Activated CD8-positive, alpha-beta memory T cell treated with anti-CD3 and anti-CD28 coated beads, Interleukin-2, amount 50 U/mL, for 1 hour (primary cell): ENCODE results near the gene PBX3.
"Not testable (repeated sequence)": the region's sequence is repeated elsewhere in the genome, so short reads cannot be mapped to it uniquely, and the experiment has no call there.

Experiments
- DNase-seq: peaks from one replicate; pipeline ENCODE4 v3.0.0-alpha.2; 2020; ENCODE audit errors: extremely low read depth

The PBX3 gene

DNA sequence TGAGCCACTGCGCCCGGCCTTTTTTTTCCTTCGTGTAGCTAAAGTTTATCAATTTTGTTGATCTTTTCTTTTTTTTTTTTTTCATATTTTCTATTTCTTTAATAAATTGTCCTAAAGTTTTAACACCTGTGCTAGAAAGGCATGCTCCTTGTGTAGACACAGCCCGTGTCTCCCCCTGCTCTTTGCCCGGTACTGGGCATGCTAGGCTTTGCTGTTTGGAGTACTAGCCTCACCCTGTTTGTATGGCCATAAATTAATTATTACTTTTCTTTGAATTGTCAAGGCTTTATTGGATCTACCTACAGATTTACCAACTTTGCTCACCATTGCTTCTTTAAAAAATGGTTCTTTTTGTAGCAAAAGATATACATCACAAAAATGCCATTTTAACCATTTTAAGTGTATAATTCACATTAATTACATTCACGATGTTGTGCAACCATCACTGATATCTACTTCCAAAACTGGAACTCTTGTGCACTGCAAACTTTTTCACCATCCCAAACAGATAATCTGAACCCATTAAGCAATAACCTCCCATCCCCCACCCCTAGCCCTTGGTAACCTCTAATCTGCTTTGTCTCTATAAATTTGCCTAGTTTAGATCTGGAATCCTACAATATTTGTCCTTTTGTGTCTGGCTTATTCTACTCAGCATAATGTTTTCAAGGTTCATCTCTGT lies 31.5 kb downstream of the PBX3 start:
- DNase-seq: not testable (repeated sequence)

DNA sequence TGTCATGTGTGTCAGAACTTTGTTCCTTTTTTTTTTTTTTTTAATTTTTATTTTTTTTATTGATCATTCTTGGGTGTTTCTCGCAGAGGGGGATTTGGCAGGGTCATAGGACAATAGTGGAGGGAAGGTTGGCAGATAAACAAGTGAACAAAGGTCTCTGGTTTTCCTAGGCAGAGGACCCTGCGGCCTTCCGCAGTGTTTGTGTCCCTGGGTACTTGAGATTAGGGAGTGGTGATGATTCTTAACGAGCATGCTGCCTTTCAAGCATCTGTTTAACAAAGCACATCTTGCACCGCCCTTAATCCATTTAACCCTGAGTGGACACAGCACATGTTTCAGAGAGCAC lies 32.0 kb downstream of the PBX3 start:
- DNase-seq: not testable (repeated sequence)

DNA sequence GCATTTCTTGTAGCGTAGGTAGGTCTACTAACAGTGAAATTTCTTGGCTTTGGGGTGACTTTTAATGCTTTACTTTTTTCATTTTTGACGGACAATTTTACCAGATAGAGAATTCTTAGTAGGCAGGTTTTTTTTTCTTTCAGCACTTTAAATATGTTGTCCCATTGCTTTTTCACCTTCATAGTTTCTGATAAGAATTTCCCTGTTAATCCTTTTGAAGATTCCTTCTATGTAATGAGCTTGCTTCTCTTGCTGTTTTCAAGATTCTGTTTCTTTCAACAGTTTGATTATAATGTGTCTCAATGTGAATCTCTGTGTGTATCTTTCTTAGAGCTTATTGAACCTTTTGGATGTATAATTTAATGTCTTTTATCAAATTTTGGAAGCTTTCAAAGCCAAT lies 35.5 kb downstream of the PBX3 start:
- DNase-seq: no peak

DNA sequence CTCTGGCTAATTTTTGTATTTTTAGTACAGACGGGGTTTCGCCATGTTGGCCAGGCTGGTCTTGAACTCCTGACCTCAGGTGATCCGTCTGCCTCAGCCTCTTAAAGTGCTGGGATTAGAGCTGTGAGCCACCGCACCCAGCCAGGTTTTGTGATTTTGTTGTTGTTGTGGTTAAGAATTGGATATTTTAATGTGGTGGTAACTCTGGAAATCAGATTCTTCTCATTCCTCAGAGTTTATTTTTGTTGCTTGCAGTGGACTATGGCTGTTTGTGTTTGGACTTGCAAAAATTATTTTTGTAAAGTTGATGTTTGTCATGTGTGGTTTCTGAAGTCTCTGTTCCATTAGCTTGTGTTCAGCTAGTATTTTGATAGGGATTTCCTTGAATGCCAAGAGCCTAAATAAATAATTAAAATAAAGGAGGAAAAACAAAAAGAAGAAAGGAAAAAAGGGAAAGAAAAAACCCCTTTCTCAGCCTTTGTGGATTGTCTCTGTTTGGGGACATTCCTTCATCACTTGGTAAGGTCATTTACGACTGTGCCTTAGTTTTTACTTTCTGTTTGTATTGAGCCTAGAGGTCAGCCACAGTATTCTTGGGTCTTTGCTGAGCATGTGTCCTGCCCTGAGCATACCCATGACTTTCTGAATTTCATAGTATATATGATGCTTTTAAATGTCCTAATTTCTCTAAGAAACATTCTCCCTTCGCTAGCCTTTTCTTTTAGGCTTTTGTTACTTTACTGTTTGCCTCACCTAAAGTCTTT lies 37.3 kb downstream of the PBX3 start:
- no peak for DNase-seq

DNA sequence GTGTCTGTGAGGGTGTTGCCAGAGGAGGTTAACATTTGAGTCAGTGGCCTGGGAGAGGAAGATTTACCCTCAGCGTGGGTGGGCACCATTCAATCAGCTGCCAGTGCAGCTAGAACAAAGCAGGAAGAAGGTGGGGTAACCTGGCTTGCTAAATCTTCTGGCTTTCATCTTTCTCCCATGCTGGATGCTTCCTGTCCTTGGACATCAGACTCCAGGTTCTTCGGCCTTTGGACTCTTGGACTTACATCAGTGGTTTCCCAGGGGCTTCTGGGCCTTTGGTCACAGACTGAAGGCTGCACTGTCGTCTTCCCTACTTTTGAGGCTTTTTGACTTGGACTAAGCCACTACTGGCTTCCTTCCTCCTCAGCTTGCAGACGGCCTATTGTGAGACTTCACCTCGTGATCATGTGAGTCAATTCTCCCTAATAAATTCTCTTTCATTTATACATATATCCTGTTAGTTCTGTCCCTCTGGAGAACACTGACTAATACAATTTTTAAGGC lies 38.1 kb downstream of the PBX3 start:
- no peak for DNase-seq

DNA sequence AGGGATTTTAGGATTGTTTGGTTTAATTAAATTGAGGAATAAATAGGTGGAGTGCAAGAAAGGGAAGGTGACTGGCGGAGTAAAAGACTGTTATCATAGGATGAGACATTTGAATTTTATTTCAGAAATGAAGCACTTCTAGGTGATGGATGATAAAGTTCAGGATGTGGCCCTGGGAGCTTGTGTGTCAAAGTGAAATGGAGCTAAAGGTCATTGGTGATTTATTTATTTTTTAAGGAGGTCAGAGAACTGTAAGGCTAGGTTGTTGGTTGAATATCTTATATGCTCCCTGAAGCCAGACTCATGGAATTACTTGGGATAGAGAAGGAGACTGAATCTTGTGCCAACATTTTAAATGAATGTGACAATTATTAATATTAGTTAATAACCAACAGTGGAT lies 40.5 kb downstream of the PBX3 start:
- no peak for DNase-seq

DNA sequence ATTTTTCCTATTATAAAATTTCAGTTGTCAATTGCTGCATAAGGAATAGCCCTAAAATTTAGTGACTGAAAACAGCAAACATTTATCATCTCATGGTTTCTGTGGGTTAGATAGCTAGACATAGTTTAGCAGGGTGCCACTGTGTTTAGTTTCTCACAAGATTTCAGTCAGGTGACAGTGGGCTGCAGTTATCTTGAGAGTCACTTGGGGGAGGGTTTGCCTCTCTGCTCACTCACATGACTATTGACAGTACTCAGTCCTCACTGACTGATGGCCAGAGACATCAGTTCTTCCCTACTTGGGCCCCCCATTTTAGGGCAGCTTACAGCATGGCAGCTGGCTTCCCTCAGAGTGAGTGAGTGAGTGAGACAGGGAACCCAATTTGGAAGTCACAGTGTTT lies 42.0 kb downstream of the PBX3 start:
- no peak for DNase-seq

DNA sequence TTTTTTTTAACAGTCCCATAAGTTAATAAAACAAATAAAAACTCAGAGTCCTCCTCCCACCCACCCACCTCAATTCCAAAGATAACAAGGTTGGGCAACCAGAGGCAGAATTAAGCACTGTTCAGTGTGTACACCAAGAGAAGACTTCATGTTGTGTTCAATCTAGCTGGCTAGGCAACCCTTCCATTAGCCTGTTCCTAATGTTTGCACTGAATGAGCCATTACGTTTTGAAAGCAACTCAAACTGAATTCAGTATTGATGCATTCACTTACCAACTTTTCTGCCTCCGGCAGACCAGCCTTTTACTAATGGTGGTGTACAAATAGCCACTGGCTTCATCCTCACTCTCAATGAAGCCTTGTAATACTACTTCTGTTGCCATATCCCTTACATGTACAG lies 47.5 kb downstream of the PBX3 start:
- DNase-seq: no peak

DNA sequence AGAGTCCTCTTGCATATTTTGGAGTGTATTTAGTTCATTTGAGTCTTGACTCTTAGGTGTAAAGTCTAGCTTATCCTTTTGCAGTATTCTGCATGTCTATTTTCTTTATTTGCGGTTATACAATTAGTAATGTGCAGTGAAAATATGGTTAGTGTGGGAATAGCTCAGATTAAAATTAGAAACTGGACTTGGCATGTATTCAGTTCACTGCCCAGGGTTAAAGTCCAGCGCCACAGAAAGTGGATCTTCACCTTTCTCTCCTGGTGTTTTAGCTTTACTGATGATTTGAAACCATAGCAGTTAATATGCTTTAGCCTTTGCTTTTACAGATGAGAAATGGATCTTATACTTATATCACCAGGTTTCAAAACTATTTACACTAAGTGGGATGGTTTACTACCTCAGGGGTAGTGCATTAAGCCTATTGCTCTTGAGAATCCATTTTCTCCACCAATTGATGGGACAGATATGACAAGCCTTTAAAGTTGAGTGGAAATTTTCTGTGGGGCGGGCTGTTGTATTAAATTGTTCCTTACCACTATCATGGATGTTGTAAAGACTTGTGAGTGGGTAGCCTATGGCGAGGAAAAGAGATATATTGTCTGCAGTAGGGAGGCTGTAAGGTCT lies 48.9 kb downstream of the PBX3 start:
- DNase-seq: no peak

DNA sequence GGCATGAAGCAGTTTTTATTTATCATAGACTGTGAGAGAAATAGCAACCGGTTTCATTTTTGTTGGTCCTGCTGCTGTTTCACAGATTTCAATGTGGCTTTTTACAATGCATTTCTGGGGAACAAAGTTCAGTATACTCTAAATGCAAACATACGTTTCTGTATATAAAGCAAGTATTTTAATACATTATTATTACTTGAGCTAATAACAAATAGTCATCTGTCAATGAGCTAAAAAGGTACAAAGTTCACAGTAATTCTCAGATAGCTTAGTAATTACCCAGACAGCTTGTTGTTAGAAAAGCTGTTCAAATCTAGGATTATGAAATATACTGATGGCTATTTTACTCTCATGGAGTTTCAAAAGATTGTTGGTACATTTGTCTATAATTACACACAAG lies 50.8 kb downstream of the PBX3 start:
- DNase-seq: no peak

DNA sequence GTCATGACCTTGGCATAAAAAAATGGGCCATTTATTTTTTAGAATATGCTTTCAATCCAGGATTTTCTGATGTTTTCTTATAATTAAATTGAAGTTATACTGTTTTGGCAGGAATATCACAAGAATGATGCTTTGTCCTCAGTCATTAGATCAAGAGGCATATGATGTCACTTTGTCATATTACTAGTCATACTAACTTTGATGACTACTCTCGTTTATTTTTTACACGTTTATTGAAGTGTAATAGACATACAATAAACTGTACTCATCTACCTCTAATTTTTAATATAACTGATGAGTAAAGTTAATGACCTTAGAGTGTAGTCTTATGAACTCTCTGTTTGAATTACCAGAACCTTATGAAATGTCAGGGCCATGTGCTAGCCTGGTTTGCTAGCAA lies 56.4 kb downstream of the PBX3 start:
- no peak for DNase-seq

DNA sequence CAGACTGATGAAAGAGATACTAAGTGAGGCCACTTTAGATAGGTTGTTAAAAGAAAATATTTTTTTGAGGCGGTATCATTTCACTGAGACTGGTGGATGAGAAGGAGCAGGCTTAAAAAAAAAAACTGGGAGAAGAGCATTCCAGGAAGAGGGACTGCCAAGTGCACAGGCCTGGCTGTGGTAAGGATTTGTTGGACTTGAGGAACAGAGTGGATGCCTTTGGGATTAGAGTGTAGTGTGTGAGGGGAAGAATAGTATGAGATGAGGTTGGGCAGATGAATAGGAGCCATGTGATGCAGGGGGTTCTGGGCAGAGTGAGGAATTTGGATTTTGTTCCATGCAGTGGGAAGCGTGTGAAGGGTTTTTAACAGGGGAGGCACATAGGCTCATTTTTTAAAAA lies 57.9 kb downstream of the PBX3 start:
- DNase-seq: no peak

DNA sequence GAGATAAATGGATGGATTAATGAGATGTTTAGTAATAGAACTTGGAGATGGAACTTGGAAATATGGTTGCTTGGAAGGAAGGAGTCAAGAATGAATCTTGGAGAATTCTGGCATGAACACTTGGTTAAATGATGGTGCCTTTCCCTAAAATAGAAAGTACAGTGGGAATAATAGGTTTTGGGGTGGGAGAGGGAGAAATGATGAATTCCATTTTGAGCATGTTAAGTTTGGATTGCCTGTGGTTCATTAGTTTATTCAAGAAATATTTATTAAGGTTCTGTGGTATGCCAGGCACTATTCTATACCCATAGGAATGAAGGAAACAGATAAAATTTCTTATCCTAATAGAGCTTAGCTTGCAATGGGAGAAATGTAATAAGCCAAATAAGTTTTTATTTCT lies 58.4 kb downstream of the PBX3 start:
- no peak for DNase-seq

DNA sequence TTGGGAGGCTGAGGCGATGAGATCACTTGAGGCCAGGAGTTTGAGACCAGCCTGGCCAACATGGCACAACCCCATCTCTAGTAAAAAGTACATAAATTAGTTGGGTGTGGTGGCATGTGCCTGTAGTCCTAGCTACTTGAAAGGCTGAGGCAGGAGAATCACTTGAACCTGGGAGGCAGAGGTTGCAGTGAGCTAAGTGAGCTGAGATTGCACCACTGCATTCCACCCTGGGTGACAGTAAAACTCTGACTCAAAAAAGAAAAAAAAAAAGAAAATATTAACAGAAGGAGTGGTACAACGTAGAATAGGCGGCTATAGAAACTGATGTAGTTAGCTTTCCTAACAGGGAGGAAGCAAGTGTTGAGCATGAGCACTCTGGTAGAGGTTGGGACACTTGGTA lies 59.9 kb downstream of the PBX3 start:
- DNase-seq: no peak

DNA sequence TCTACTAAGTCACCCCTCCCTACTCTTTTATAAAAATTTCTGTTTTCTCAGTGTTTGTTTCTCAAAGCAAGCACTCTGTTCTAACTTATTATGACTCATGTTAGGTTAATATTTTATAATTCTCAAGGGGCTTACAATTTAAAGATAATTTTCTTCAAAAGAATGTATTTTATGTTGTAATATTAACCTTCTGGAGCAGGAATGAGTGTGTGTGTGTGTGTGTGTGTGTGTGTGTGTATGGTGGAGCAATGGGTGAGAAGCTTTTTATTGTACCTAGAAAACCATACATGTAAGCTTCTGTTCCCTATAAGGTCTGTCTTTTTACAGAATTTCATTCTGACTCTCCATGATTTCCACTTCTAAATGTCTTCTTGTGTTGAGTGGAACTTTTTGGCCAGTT lies 63.0 kb downstream of the PBX3 start:
- no peak for DNase-seq

DNA sequence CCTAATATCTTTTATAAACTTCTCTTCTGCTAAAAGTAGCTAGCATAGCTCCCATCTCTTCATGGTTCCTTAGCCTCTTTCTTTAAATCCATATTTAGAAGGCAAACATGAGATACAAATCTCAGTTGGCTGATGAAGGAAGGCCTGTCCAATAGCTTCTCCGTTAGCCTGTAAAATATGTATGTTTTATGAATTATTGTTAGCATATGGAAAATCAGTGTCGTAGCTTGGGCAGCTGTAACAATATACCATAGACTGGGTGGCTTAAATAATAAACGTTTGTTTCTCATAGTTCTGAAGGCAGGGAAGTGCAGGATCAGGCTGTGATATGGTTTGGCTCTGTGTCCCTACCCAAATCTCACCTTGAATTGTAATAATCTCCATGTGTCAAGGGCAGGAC lies 63.8 kb downstream of the PBX3 start:
- no peak for DNase-seq

DNA sequence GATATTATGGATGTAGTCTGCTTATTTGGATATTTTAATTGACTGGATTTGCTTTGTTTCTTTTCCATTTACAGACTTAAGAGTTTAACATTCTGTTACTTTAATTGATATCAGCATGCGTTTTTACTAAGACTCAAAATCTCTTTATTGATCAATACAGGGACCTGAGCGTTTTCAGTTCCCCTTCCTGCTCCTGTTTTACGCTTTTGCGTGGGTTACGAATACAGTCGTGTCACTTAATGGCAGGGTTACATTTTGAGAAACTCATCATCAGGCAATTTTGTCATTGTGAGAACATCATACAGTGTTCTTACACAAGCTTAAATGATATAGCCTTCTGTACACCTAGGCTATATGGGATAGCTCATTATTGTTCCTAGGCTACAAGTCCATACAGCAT lies 65.2 kb downstream of the PBX3 start:
- no peak for DNase-seq

DNA sequence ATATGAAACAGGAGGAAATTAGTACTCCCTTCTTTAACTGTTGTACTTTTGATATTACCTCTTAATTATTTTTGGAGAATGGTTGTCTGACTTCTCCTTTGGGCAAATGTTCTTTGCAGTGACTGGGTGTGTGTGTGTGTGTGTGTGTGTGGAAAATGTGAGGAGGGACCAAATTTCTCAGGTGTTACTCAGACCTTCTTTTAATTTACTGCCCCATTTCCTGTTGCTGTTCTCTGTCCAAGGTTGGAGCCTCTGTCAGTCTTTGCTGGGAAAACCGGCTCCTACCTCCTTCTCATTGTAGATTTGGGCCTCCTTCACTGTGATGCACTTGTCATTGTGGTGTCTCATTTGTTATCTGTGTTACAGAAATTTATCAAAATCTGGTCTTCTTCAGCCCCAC lies 68.4 kb downstream of the PBX3 start:
- DNase-seq: no peak

DNA sequence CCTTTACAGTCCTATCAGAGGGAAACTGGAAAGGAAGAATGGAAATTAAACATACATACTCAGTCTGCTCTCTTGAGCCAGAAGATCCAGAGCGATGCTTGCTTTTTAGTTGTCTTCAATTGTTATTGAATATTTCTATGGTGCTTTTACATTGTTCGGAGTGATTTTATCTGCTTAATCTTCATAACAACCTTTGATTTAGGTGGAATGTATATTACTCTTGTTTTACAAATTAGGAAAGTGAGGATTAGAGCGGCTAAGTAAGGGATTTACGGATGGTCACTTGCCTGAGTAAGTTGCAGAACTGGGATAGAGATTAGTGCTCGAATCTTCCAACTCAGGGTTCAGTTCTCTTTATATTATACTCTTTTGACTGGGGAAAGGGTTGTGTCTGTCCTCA lies 69.1 kb downstream of the PBX3 start:
- no peak for DNase-seq

DNA sequence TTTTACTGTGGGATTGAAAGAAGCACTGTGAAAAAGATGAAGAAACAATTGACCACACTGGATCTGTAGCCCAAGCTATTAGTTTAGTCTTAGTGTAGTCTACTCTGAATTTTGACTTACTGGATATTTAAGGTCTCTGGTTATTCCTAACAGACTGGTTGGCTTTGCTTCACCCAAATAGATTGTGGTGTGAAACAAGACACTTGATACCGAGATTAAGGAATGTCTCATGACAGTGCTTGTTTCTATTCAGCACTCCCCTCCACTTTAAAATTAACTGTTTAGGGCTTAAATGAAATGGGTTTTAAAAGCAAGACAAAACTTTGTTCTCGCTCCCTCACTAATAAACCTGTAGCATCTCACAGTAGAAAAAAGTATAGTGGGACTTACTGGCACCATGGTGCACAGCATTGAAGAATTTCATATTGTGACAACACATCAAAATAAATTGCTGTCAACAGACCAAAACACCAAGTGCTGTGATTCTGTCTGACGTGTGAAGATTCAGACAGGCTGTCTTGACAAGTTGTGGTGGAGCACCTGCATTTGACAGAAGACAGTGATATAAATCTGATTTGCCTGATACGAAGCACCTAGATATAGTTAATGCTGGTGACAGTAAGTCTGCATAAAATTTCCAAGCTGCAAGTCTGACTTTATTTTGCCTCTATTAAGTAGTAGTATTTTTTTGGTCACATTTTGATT lies 73.1 kb downstream of the PBX3 start:
- no peak for DNase-seq

DNA sequence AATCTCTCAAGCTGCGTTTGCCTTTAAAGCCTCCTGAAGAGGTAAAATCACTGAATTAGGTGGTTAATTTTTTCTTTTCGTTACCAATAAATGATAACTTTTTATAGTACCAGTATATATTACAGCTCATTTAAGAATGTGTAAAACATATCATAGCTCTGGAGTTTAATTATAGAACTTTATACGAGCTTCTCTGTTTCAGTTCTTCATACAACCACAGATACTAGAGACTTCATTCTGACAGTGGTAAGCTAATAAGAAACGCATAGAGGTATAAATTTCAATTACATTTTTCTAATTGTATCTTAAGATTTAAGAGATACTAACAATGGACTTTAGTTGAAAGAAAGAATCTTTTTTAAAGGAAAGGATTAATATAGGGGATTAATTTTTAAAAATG lies 73.9 kb downstream of the PBX3 start:
- no peak for DNase-seq

DNA sequence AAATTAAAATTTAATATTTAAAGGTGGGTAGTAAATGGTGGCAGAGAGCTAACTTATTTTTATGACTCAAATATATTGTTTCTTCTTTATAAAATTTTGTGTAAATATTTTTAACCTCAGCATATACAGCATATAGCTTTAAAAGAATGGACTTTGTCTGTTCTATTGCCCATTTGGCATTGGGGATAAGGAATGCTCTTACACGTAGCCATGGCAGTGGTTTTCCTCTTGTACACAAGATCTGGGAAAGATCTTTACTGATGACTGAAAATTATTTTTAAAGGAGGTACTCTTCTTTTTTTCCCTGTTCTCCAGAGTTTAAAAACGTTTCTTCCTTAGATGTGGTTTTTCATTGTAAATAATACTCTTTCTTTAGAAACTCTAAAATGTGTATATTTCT lies 75.0 kb downstream of the PBX3 start:
- DNase-seq: no peak

DNA sequence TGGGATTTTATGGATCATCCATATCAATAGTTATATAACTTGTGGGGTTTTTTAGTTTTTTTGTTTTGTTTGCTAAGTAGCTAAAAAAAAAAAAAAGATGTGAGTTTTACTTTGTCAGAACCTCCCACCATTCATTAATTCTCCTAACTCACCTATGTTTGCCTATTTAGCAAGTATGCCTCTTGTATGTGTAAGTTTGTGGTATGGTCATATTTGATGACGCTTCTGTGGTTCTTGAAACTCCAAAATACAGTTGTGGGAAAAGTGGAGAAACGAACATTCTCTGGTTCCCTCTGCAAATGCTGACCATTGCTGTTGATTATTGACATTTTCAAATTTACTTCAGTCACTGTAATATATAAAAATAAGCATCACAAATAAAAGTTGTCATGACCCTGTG lies 75.7 kb downstream of the PBX3 start:
- no peak for DNase-seq
